HG02973 (cell line): ENCODE results near the gene RTBDN.
"Not testable (repeated sequence)": the region's sequence is repeated elsewhere in the genome, so short reads cannot be mapped to it uniquely, and the experiment has no call there.

Source experiments
- ATAC-seq: cut with Tn5 transposase; IDR thresholded peaks from one replicate; pipeline ENCODE4 v1.9.1; 2021; ENCODE audit warnings: moderate library complexity; ENCODE audit not compliant: unreplicated experiment

The RTBDN gene

GRCh38 chr19:12825254-12826131, 8.9 kb downstream of the RTBDN start:
- no peak for ATAC-seq

- no peak for ATAC-seq
Observed at GRCh38 chr19:12821761-12822160, 12.6 kb downstream of the RTBDN start.

GRCh38 chr19:12817810-12818209, 16.6 kb downstream of the RTBDN start:
- not testable (repeated sequence) for ATAC-seq

GRCh38 chr19:12817188-12817587, 17.2 kb downstream of the RTBDN start:
- not testable (repeated sequence) for ATAC-seq

GRCh38 chr19:12815088-12815487, 19.3 kb downstream of the RTBDN start:
- no peak for ATAC-seq

GRCh38 chr19:12806242-12807081, 27.9 kb downstream of the RTBDN start, which contains the start of gene RNASEH2A:
TSS of gene RNASEH2A (plus strand) at chr19:12806584. CDS start at chr19:12806674, 90 bp downstream.
- ATAC-seq: peak; percentile 76

- ATAC-seq: no peak
Observed at GRCh38 chr19:12804051-12804450, 30.3 kb downstream of the RTBDN start.

- no peak for ATAC-seq
Observed at GRCh38 chr19:12802267-12803106, 31.9 kb downstream of the RTBDN start.

GRCh38 chr19:12801466-12802266, 32.7 kb downstream of the RTBDN start, which contains the start of the genes PRDX2 and THSD8:
TSS of gene PRDX2 (minus strand) at chr19:12801800. CDS start at chr19:12801261, 539 bp downstream.
TSS of gene THSD8 (plus strand) at chr19:12802069. CDS start at chr19:12802072, 3 bp downstream.
- no peak for ATAC-seq

- ATAC-seq: no peak
Observed at GRCh38 chr19:12800923-12801465, 33.4 kb downstream of the RTBDN start.

GRCh38 chr19:12800466-12800770, 34.0 kb downstream of the RTBDN start:
- ATAC-seq: no peak

- no peak for ATAC-seq
Observed at GRCh38 chr19:12799742-12800465, 34.5 kb downstream of the RTBDN start.

- ATAC-seq: not testable (repeated sequence)
Observed at GRCh38 chr19:12797607-12798006, 36.8 kb downstream of the RTBDN start.

- no peak for ATAC-seq
Observed at GRCh38 chr19:12797141-12797587, 37.2 kb downstream of the RTBDN start.

GRCh38 chr19:12796146-12797071, 38.0 kb downstream of the RTBDN start:
- no peak for ATAC-seq

GRCh38 chr19:12794971-12795381, 39.4 kb downstream of the RTBDN start:
- ATAC-seq: no peak

GRCh38 chr19:12794196-12794941, 40.0 kb downstream of the RTBDN start:
- no peak for ATAC-seq
